ENCODE data around the gene BID.

BID gene
- total RNA-seq: 24.2 to 36.6 reads per million in 2 experiments

- peak; percentile 24 for DNase-seq (ENCODE audit: low read depth)
Measured at GRCh38 chr22:17774206-17774925, at the start of gene BID. Gene BID, minus strand, starts transcription at chr22:17774469. Its CDS starts 24,353 bp downstream, at chr22:17750116.

- DNase-seq (ENCODE audit: low read depth): no peak
Measured at GRCh38 chr22:17823964-17824363, 49.7 kb upstream of the BID start.

GRCh38 chr22:17823226-17823625 is 49.0 kb upstream of the BID start:
- DNase-seq (ENCODE audit: low read depth): no peak

GRCh38 chr22:17822087-17822486 is 47.8 kb upstream of the BID start:
- no peak for DNase-seq (ENCODE audit: low read depth)

GRCh38 chr22:17820879-17821439 is 46.7 kb upstream of the BID start:
- no peak for DNase-seq (ENCODE audit: low read depth)

- DNase-seq (ENCODE audit: low read depth): no peak
Measured at GRCh38 chr22:17818649-17819048, 44.4 kb upstream of the BID start.

GRCh38 chr22:17818180-17818579 is 43.9 kb upstream of the BID start:
- DNase-seq (ENCODE audit: low read depth): no peak

- no peak for DNase-seq (ENCODE audit: low read depth)
Measured at GRCh38 chr22:17817511-17818065, 43.3 kb upstream of the BID start.

- DNase-seq (ENCODE audit: low read depth): no peak
Measured at GRCh38 chr22:17817079-17817478, 42.8 kb upstream of the BID start.

- no peak for DNase-seq (ENCODE audit: low read depth)
Measured at GRCh38 chr22:17816649-17817048, 42.4 kb upstream of the BID start.

GRCh38 chr22:17815703-17816254 is 41.5 kb upstream of the BID start:
- no peak for DNase-seq (ENCODE audit: low read depth)

GRCh38 chr22:17814830-17815229 is 40.6 kb upstream of the BID start:
- DNase-seq (ENCODE audit: low read depth): no peak

- no peak for DNase-seq (ENCODE audit: low read depth)
Measured at GRCh38 chr22:17814084-17814483, 39.8 kb upstream of the BID start.

- no peak for DNase-seq (ENCODE audit: low read depth)
Measured at GRCh38 chr22:17811119-17811518, 36.9 kb upstream of the BID start.

GRCh38 chr22:17810570-17811116 is 36.4 kb upstream of the BID start:
- DNase-seq (ENCODE audit: low read depth): no peak

- DNase-seq (ENCODE audit: low read depth): no peak
Measured at GRCh38 chr22:17808693-17809403, 34.6 kb upstream of the BID start.

GRCh38 chr22:17807578-17808410 is 33.5 kb upstream of the BID start:
- no peak for DNase-seq (ENCODE audit: low read depth)

GRCh38 chr22:17807086-17807485 is 32.8 kb upstream of the BID start:
- DNase-seq (ENCODE audit: low read depth): no peak

- no peak for DNase-seq (ENCODE audit: low read depth)
Measured at GRCh38 chr22:17806437-17806836, 32.2 kb upstream of the BID start.

- DNase-seq (ENCODE audit: low read depth): no peak
Measured at GRCh38 chr22:17804331-17805080, 30.2 kb upstream of the BID start.
